Stimulated activated CD4-positive, alpha-beta T cell treated with anti-CD3 and anti-CD28 coated beads, Interleukin-12 subunit alpha, Interleukin-12 subunit beta, amount 100 ng/mL, for 24 hours (primary cell): ENCODE data around the gene TRIAP1.
"Not testable (repeated sequence)": the region's sequence is repeated elsewhere in the genome, so short reads cannot be mapped to it uniquely, and the experiment has no call there.

Source experiments
- DNase-seq, 2 experiments: peaks; one replicate each; pipeline ENCODE4 v3.0.0-alpha.2; 2020; ENCODE audit warnings: low read depth in 2 of 2

TRIAP1 gene

DNA sequence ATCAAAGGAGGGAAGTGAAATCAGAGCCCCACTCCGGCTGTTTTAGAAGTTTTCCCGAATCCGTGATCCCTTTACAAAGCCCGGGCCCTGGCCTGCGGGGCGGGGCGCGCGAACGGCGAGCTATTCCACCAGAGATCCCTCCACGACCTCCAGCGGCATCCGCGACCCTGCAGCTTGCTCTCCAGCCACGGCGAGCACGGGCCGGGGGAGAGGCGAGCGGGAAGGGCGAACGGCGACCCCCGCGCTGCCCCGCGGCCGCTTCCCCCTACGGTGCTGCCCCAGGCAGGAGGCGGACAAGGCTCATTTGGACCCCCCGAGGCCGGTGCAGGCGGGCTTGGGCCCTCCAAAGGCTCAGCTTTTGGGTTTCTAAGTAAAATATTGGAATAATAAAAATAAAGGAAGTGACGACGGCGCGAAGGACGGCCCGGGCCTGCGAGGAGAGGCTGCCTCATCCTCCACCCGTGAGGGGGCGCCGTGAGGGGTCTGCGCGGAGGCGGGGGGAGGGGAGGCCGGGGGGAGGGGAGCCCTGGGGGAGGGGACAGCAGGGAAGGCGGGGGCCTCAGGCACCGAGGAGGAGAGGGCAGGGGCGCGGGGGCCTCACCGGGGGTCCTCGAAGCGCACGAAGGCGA is 22.8 kb upstream of the TRIAP1 start:
- DNase-seq: peak in 1 of 2 experiments; percentile 28

DNA sequence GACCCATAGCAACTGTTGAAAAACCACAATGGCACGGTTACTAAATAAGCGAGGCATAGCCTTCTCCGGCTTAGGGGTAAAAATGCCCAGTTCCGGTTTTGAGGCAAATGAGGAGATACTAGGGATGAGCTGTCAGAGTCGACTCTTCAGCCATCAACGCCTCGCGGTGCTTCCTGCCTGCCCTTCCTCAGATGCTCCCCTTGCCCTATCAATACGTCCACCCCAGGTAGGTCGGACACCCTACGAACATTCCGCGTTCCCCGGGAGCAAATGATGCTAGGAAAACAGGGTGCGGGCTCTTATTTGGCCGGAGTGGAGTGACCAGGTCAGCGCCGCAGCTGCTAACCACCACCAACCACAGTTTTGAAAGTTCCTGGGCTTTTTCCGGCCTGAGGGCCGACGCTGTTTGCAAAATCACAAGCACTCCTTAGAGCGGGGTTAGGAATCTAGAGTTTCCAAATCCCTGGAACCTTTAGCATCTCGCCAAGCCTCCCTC is 22.2 kb upstream of the TRIAP1 start:
- no peak for DNase-seq

DNA sequence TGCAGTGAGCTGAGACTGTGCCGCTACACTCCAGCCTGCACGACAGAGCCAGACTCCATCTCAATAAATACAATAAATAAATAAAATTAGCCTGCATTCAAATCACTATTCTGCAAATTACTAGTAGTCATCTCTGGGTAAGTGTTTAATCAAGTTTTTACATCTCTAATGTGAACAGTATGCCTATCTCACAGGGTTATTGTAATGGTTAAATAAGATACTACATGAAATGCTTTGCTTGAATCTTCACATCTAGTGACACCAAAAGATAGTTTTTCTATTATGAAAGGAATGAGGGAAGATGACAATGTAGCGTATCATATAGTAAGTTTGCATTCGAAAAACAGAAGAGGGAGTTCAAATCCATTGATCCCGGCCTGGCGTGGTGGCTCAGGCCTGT is 21.3 kb upstream of the TRIAP1 start:
- DNase-seq: no peak

DNA sequence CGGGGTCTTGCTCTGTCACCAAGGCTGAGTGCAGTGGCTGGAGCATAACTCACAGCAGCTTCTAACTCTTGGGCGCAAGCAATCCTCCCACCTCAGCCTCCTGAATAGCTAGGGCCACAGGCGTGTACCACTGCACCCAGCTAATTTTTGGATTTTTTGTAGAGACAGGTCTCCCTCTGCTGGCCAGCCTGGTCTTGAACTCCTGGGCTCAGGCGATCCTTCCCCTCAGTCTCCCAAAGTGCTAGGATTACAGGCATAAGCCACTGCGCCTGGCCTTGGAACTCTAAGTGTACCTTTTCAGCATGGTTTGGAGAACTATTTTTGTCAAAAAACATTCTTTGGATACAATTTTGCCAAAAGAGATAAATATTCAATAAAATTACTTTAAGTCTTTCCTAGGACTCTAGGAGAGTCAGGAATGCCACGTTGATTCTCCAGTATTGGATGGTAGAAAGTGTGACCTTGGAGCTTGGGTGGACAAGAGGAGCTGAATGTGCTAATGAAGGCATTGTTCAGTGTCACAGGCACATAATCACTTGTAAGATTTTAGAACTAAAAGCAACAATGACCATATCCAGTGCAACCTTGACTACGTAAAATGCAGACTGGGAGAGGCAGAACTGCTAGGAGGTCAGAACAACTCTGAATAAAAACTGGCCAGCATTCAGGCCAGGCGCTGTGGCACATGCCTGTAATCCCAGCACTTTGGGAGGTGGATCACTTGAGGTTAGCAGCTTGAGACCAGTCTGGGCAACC is 20.6 kb upstream of the TRIAP1 start:
- peak in 1 of 2 experiments; percentile 24 for DNase-seq

DNA sequence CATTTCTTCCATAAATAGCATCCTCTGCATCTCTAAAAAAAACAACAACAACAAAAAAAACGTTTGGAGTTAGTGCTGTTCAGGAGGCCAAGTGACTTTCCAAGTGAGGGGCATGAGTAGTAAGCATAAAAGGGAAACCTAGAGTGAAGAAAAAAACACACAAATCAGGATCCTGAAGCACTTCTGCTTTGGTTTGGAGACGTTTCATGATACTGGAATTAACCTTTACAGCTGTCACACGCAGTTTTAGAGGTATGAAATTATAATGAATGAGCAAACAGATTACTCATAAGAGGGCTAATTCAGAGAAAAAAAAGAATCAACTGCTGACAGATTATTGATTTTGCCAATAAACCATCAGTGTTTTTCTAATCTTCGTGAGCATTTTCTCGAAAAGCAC is 19.6 kb upstream of the TRIAP1 start:
- DNase-seq: no peak

DNA sequence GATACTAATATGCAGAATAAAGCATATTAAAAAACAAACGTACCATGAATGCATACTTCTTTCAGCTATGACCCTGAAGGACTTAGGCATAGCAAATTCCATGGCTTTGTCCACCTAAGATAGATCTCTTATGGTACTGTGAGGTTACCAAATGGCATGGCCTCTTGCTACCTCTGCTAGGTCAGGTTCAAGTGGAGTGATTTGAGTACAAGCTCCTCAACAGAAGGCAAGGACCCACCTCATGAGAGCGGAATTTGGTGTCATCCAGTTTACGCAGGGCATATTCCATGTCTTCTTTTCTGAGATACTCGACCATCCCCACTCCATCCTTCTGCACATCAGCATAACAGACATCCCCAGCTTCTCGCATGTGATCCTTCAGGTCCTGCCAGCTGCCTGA is 17.5 kb upstream of the TRIAP1 start:
- DNase-seq: no peak

DNA sequence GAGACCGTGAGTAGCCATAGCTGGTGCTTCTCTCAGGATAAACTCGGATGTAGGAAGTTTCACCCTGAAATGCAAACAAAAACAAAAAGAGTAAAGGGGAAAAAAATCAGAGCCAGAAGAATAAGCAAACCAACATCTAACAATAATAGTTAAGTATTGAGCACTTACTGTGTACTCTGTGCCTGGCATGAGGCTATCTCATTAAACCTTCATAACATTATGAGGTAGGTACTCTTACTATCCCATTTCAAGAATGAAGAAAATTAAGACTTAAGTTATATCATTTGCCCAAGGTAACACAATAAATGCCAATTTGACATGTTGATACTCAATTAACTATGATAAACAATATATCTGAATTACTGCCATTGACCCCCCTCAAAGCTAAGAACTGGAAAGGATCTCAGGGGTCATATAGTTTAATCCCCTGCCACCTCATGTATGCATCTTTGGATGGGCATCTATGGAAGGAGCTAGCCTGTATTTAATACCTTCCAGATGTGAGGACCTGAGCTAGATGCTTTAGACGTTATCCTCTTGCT is 16.0 kb upstream of the TRIAP1 start:
- no peak for DNase-seq

DNA sequence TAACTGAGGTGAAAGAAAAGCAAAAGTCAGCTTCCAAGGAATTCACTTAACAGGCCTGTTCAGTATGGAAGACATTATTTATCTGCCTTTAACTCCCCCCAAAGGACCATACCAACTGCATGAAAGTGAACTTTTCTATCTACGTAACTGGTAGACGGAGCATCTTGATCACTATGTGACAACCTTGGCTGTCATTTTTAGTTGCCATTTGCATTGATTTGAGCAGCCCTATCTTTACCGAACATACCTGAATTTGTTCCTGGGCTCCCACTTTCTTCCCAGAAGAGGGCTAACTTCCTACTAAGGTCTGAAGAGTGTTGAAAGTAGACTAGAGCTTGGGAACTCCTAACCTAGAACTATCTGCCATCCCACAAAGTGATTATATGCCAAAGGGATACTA is 14.0 kb upstream of the TRIAP1 start:
- DNase-seq: no peak

DNA sequence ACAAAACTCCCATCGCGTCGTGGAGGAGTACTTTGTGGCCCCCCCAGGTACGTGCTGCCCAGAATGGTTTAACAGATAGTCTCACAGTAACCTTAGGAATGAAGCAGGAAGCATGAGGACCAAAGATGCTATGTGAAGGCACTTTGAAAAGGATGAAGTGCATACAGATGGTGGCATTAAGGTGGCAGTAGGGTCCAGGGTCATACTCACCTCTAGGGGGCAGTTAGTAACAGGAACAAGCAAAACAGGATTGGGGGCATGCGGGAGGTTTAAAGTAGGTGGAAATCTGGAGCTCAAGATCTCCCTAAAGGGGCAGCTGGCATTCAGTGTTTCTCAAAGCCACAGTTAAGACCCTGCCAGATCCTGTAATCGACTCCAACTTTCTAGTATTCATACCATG is 10.9 kb upstream of the TRIAP1 start:
- DNase-seq: no peak

DNA sequence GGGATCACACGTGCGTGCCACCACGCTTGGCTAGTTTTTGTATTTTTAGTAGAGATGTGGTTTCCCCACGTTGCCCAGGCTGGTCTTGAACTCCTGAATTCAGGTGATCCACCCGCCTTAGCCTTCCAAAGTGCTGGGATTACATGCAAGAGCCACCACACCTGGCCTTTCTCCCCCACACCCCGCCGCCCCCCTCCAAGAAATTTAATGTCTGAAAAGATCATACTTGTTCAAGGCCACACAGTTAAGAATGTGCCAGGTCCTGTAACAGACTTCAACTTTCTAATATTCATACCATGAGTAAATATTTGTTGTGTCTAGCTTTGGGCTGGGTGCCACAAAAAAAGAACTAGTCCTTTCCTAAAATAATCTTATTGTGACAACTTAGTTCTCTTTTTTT is 9.1 kb upstream of the TRIAP1 start:
- DNase-seq: no peak

DNA sequence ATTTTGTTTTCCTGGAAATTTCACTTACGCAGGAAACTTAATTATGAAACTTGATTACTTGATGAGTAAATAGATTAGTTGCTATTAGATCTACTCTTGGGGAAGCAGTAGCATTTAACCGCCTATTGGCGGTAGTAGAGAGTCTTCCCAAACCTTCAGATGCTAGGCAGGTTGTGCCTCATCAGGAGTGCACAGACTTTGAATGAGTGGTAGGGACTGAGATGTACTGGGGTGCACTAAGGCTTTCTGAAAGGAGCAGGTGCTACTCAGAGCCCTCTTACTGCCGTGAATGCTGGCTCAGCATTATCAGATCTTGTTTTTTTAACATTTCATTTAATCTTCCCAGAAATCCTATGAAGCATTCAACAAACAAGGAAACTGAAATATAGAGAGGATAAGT is 7.8 kb upstream of the TRIAP1 start:
- DNase-seq: no peak

DNA sequence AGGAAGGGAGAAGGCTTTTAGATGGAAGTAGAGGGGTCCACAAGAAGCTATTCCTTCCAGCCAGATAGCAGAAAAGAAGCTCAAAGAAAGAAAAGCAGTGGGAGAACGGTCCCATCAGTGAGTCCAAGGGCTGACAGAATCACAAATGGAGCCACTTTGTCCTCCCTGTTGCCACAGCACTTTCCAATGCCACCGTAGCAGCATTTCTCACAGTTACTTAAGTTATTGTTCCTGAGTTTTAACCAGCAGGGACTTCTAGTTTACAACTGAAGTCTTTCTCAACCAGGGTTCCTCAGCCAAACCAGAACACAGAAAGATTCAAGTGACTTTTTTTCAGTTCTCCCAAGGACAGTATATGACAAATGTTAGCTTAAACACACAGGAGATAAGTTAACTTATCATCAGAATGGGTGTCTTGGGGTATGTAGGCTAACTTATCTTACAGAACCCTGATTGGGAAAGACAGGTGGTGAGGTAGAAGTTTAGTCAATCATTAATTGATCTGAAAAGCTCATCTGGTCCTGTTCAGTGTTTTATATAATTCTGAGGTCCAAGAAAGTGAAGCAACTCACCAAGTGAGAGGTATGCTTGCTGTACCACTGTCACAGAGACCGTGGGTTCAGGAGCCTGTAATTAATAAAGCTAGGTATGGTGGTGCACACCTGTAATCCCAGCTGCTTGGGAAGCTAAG is 7.0 kb upstream of the TRIAP1 start:
- no peak for DNase-seq

DNA sequence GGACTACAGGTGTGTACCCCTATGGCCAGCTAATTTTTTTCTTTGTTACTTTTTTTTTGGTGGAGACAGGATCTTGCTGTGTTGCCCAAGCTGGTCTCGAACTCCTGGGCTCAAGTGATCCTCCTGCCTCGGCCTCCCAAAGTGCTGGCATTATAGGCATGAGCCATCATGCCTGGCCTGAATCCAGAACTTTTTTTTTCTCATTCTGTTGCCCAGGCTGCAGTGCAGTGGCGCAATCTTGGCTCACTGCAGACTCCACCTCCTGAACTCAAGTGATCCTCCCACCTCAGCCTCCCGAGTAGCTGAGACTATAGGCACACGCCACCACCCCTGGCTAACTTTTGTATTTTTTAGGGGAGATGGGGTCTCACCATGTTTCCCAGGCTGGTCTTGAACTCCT is 6.3 kb upstream of the TRIAP1 start:
- DNase-seq: not testable (repeated sequence)

DNA sequence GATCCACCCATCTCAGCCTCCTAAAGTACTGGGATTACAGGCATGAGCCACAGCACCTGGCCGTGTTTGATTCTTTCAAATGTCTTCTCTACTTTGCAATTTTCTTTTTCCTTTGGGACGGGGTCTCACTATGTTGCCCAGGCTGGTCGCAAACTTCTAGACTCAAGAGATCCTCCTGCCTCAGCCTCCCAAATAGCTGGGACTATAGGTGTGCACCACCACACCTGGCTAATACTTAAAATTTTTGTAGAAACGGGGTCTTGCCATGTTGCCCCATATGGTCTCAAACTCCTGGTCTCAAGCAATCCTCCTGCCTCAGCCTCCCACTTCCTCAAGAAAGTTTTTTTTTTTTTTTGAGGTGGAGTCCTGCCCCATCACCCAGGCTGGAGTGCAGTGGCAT is 1.8 kb upstream of the TRIAP1 start:
- no peak for DNase-seq

DNA sequence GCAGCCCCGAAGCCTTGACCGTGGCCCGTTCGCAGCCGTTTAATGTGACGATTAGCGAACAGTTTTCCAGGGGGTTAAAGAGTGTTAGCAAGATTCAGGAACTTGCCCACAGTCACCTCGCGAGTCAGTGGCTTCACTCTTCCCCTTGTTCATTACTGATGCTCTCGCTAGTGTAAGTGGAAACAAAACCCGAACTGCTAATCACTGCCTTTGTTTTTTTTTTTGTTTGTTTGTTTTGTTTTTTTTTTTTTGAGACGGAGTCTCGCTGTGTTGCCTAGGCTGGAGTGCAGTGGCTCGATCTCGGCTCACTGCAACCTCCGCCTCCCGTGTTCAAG is 627 bp upstream of the TRIAP1 start:
- not testable (repeated sequence) for DNase-seq

DNA sequence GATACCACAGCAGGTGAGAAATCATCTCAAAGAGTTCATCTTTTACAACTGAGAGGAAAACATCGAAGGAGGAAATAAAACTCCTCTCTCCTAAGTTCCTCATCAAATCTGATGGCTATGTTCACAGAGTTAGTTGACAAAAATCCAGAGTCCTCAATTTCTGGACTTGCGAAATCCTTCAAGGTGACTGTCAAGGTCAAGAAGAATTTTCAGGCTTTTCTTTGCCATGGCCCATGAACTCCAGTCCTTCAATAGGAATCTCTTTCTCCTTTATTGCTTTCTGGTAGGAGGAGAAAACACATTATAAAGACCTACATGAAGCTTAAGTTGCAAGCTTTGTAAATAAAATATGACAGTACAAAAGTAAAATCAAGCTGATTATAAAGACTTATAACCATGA is 1.5 kb downstream of the TRIAP1 start:
- no peak for DNase-seq

DNA sequence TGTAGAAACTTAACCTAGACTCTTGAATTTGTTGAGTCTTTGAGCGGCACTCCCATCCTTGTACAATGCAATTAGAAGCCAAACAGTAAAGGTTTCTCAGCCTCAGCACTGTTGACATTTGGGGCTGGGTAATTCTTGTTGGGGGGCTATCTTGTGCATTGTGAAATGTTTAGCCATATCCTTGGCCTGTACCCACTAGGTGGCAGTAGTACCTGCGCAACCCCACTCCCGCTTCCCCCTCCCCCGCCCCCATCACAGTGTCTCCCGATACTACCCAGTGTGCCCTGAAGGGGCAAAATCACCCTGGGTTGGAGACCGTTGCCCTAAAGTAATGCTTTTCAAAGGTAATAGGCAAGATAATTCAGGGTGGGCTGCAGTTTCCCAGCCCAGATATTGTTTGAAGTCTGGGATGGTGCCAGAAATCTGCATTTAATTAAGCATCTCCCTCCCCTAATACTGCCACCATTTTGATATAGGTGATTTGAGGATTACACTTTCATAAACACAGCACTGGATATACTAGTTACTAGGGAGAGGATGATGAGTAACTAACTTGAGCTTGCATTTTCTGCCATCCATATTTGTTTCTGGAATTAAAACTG is 6.4 kb downstream of the TRIAP1 start:
- DNase-seq: peak; percentile 38 to 65

DNA sequence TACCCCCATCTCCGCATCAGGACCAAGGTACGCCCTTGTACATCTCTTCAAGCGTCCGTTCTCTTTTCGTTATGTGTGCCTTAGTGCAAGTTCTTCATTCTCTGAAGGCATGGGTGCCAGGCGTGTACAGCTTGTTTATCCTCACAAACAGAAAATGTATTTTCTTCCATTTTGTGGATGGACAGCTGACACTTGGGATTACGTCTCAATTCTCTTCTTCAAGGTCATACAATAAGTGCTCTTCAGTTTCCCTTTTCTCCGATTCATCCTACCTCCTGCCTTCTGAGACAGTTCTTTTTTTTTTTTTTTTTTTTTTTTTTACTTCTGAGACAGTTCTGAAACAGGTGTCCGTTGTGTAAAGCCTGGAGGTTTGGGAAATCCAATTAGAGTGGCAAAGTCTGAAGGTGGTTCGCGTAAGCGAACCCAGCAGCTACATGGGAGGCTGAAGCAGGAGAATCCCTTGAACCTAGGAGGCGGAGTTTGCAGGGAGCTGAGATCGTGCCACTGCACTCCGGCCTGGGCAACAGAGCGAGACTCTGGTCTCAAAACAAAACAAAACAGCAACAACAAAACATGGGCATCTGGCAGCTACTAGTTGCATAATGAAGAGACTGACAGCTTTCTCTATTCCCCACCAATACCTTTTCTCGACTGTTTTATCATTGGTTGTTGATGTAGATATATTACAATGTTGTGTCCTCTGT is 7.5 kb downstream of the TRIAP1 start:
- no peak for DNase-seq

DNA sequence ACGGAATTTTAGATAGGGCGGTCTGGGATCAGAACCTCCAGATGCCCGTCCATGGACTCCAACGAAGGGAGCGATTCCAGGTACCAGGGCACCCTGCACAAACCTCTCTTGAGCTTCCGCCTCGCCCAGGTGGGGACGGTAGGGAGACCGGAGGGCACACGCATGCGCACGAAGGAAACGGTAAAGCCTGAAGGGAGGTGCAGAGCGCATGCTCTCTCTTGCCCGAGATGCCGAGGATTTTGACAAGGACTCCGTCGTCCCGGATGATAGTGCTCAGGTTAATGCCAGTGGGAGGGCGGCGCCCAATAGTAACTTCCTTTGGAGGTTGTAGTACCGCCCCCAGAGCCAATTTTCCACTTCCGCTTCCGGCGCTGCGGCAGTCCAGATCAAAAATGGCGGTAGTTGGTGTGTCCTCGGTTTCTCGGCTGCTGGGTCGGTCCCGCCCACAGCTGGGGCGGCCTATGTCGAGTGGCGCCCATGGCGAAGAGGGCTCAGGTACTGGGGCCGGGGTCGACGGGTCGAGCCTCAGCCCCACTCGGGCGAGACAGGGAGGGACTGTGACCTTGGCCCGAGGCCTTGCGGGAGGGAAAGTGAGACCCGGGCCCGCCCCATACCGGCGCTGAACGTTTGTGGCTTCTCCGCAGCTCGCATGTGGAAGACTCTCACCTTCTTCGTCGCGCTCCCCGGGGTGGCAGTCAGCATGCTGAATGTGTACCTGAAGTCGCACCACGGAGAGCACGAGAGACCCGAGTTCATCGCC is 8.3 kb downstream of the TRIAP1 start, which contains the start of gene COX6A1:
Gene COX6A1, plus strand, starts transcription at position 379 of the 760 bp plus-strand sequence. Its CDS starts 14 bp downstream, at position 393.
- DNase-seq: peak; percentile 95 to 97

DNA sequence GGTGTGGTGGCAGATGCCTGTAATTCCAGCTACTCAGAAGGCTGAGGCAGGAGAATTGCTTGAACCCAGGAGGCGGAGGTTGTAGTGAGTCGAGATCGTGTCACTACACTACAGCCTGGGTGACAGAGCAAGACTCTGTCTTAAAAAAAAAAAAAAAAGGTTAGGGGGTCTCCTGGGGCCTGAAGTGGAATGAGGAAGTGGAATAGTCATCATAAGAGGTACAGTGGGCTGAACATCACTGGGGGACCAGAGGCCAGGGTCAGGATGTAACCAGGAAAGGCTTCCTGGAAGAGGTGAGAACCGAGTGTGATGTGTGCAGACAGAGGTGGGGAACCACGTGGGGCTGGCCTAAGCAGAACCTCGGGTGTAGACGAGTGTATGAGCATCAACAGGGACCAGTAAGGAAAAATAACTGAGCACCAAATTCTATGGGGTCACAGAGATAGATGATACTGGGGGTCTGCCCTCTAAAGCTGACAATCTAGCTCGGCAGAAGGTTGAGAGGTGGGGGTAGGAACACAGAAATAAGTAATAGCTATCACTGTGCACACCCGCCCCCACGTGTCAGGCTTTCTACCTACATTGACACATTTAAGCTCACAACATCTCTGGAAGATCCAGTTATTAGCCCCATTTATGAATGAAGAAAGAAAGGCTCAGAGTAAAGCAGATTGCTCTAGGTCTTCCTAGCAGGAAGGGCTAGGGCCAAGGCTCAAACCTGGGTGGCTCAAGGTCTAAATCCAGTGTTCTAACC is 13.2 kb downstream of the TRIAP1 start:
- DNase-seq: no peak
